GM12874 (cell line): Measurements from ENCODE around the gene HAL.

Source experiments
- CTCF ChIP-seq: IDR thresholded peaks from 2 replicates; pipeline ENCODE4 v1.5.1; 2011; ENCODE audit warnings: low read depth, mild to moderate bottlenecking, control low read depth, low read length, moderate library complexity; ENCODE audit not compliant: insufficient read depth

Gene HAL

GRCh38 chr12:95980437-95980836 lies 15.7 kb downstream of the HAL start:
- no peak for TF ChIP-seq CTCF

- no peak for TF ChIP-seq CTCF
These were observed 17.4 kb downstream of the HAL start for GRCh38 chr12:95978774-95979173.

- TF ChIP-seq CTCF = no peak
These were observed 17.8 kb downstream of the HAL start for GRCh38 chr12:95978351-95978750.

GRCh38 chr12:95977764-95978305 lies 18.3 kb downstream of the HAL start:
- no peak for TF ChIP-seq CTCF

- no peak for TF ChIP-seq CTCF
These were observed 19.7 kb downstream of the HAL start for GRCh38 chr12:95976416-95976832.

GRCh38 chr12:95975491-95975890 lies 20.7 kb downstream of the HAL start:
- TF ChIP-seq CTCF = no peak

GRCh38 chr12:95974358-95974757 lies 21.8 kb downstream of the HAL start:
- TF ChIP-seq CTCF = no peak

- TF ChIP-seq CTCF = no peak
These were observed 23.2 kb downstream of the HAL start for GRCh38 chr12:95972832-95973456.
